Measurements from ENCODE around the gene PPP6R2. TPM values are rescaled to one million over a fixed set of nuclear protein-coding genes. Genes with fewer than 3 reads are reported as not detected.
A peak's percentile ranks its signal among the peaks of the same experiment; 100 is the strongest.

Gene PPP6R2, protein sequence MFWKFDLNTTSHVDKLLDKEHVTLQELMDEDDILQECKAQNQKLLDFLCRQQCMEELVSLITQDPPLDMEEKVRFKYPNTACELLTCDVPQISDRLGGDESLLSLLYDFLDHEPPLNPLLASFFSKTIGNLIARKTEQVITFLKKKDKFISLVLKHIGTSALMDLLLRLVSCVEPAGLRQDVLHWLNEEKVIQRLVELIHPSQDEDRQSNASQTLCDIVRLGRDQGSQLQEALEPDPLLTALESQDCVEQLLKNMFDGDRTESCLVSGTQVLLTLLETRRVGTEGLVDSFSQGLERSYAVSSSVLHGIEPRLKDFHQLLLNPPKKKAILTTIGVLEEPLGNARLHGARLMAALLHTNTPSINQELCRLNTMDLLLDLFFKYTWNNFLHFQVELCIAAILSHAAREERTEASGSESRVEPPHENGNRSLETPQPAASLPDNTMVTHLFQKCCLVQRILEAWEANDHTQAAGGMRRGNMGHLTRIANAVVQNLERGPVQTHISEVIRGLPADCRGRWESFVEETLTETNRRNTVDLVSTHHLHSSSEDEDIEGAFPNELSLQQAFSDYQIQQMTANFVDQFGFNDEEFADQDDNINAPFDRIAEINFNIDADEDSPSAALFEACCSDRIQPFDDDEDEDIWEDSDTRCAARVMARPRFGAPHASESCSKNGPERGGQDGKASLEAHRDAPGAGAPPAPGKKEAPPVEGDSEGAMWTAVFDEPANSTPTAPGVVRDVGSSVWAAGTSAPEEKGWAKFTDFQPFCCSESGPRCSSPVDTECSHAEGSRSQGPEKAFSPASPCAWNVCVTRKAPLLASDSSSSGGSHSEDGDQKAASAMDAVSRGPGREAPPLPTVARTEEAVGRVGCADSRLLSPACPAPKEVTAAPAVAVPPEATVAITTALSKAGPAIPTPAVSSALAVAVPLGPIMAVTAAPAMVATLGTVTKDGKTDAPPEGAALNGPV
- 61.3 TPM for total RNA-seq (2021; ENCODE audit: unreplicated experiment)
- polyA plus RNA-seq (2012): 52.7 and 53.5 TPM in 2 replicates
- Bru-seq, nascent RNA: percentile 73 among the genes with signal in this experiment
- percentile 77 among the genes with signal in this experiment for BruChase-seq, experiment 1, labeled RNA remaining after a 6-hour chase
- BruChase-seq, experiment 2, labeled RNA remaining after a 2-hour chase: percentile 73 among the genes with signal in this experiment
- long read RNA-seq, full-length matches to known transcripts: 44 of 132 reads
- long read RNA-seq, partial matches to known transcripts: 39 of 132 reads
- long read RNA-seq, other reads (novel, unspliced or antisense): 49 of 132 reads

DNA sequence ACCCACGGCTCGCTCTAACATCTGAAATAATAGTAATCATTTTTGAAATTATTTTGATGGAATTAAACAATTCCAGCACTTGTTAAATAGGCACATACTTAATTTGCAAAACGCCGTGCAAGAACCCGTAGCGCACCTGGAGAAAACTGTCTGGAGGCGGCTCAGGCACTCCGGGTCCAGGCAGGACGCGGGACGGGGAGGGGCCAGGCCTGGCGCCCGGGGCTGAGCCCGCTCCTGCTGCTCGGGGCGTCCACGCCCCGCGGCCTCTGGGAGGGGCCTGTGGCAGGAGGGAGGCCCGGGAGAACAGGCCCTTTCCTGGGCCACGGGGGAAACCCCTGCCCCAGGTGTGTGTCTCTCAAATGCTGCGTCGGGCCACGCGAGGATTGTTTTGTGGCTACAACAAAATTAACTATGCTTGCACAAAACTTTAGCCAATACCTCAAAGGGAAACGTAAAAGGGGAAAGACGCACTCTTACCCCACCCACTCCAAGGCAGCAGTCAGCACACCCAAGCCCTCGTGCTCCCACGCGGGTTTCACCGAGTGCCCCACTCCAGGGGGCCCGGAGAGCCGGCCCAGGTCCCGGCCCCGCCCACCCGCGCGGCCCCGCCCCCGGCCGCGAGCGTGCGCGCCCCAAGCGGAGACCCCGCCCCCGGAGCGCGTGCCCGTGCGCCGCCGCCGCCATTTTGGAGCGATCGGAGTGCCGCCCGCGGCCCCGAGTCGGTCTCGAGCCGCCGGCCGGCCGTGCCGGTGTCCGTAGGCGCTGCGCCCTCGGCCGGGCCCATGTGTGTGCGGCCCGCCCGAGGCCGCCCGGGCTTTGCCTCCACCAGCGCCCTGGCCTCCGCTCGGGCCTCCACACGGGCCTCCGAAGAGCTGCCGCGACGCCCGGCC lies at the start of gene PPP6R2:
Gene PPP6R2, plus strand, starts transcription at position 677 of the 890 bp plus-strand sequence. CDS start 50,582 bp downstream, outside the sequence.
- ChIA-PET RAD21 (ENCODE audit: low non-redundant PET in 1 of 2, low total read pairs in 2 of 2, uncharacterized antibody in 2 of 2, unreplicated experiment in 2 of 2) (interaction anchor here (1.1 to 1.4 kb wide), 2 partner anchors 80 to 90 kb away, joined by 4 to 5 read pairs; no protein-coding TSS in a partner anchor), CTCF (interaction anchor here (0.7 to 2.7 kb wide), 9 partner anchors 12 to 91 kb away, joined by 3 to 17 read pairs (median 4); partner anchors contain the start of gene HDAC10), POLR2A (no interaction called here)
- DNase-seq (ENCODE audit: low read depth, low spot score) (no peak), ATAC-seq (peak; percentile 92)
- Histone ChIP-seq H3K4me2 (ENCODE audit: low read length) (peak within 1 kb of the TSS; percentile 93), H3K27ac (ENCODE audit: low read depth, low read length) (peak within 1 kb of the TSS; percentile 87), H3K79me2 (ENCODE audit: insufficient read depth, low read length) (peaks cover 24% of the 10 kb centered on the region), H3K27me3 (ENCODE audit: insufficient read depth, low read length) (no peaks in the 10 kb centered on the region), H3K9ac (ENCODE audit: low read length) (peak within 1 kb of the TSS; percentile 90), H3K4me3 (replicated peaks in 1 of 2; ENCODE audit: low read depth in 1 of 2, low read length in 2 of 2) (peak within 1 kb of the TSS; percentile 57 to 73), H4K20me1 (ENCODE audit: insufficient read depth) (no peaks in the 10 kb centered on the region), H3K9me2 (ENCODE audit: insufficient read depth) (no peaks in the 10 kb centered on the region), H2AFZ (ENCODE audit: low read depth, low read length, poor library complexity, severe bottlenecking) (no peak within 1 kb of the TSS), H3K9me3 (ENCODE audit: control insufficient read depth in 1 of 2, insufficient read depth in 1 of 2, low read depth in 1 of 2, low read length in 2 of 2) (peaks cover 0 to 16% of the 10 kb centered on the region in 2 experiments; a peak in 1 of 4 replicates), H3K4me1 (ENCODE audit: control insufficient read depth in 1 of 2, insufficient read depth in 2 of 2, low read length in 2 of 2) (peaks cover 4 to 12% of the 10 kb centered on the region in 2 experiments), H3K36me3 (ENCODE audit: control insufficient read depth in 1 of 2, insufficient read depth in 2 of 2, low read length in 2 of 2) (no peaks in the 10 kb centered on the region; a peak in 1 of 4 replicates)
- BruUV-seq (replicated peaks): TSS peak; percentile 72
- intact Hi-C loops (cut with micrococcal nuclease): loop anchor here (1.0 kb wide), 3 partner anchors 69 to 102 kb away; no protein-coding TSS in a partner anchor
- TF ChIP-seq, protein P1, sequence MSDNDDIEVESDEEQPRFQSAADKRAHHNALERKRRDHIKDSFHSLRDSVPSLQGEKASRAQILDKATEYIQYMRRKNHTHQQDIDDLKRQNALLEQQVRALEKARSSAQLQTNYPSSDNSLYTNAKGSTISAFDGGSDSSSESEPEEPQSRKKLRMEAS (IDR thresholded peaks at IDR 0.05): peak; percentile 66
- TF ChIP-seq CBX3 (IDR thresholded peaks at IDR 0.05; ENCODE audit: low read depth) (0 out of 2 replicates have a peak, but pooled peaks have one; percentile 9), POLR2AphosphoS5 (IDR thresholded peaks at IDR 0.05; ENCODE audit: low read depth, low read length) (peak; percentile 86), TCF7L2 (IDR thresholded peaks at IDR 0.05; ENCODE audit: borderline replicate concordance, extremely low read depth, insufficient read depth, insufficient read length) (no peak), SP1 (IDR thresholded peaks at IDR 0.05; ENCODE audit: low read depth) (no peak), CEBPB (IDR thresholded peaks at IDR 0.05; ENCODE audit: low read depth) (no peak), EZH2 (IDR thresholded peaks at IDR 0.05) (no peak), ELF1 (IDR thresholded peaks at IDR 0.05; ENCODE audit: borderline replicate concordance, low read depth) (no peak), ZNF274 (IDR thresholded peaks at IDR 0.05; ENCODE audit: low read depth, low read length) (no peak), RAD21 (IDR thresholded peaks at IDR 0.05; ENCODE audit: low read depth) (no peak), FOSL1 (IDR thresholded peaks at IDR 0.05; ENCODE audit: low read depth) (no peak), EGR1 (IDR thresholded peaks at IDR 0.05; ENCODE audit: low read depth) (no peak), SRF (IDR thresholded peaks at IDR 0.05; ENCODE audit: low read depth) (no peak), ZFX (IDR thresholded peaks at IDR 0.05) (peak; percentile 68; the same call in 1 of the 2 replicates), EZH2phosphoT487 (IDR thresholded peaks at IDR 0.05; ENCODE audit: borderline replicate concordance) (no peak)
- TF ChIP-seq, protein P2, sequence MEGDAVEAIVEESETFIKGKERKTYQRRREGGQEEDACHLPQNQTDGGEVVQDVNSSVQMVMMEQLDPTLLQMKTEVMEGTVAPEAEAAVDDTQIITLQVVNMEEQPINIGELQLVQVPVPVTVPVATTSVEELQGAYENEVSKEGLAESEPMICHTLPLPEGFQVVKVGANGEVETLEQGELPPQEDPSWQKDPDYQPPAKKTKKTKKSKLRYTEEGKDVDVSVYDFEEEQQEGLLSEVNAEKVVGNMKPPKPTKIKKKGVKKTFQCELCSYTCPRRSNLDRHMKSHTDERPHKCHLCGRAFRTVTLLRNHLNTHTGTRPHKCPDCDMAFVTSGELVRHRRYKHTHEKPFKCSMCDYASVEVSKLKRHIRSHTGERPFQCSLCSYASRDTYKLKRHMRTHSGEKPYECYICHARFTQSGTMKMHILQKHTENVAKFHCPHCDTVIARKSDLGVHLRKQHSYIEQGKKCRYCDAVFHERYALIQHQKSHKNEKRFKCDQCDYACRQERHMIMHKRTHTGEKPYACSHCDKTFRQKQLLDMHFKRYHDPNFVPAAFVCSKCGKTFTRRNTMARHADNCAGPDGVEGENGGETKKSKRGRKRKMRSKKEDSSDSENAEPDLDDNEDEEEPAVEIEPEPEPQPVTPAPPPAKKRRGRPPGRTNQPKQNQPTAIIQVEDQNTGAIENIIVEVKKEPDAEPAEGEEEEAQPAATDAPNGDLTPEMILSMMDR (IDR thresholded peaks at IDR 0.05 in 2 of 3, conservative IDR thresholded peaks at IDR 0.05 in 1 of 3; ENCODE audit: borderline replicate concordance in 1 of 3, insufficient read depth in 1 of 3, low read depth in 2 of 3, low read length in 2 of 3): no peak
- TF ChIP-seq, protein P3, sequence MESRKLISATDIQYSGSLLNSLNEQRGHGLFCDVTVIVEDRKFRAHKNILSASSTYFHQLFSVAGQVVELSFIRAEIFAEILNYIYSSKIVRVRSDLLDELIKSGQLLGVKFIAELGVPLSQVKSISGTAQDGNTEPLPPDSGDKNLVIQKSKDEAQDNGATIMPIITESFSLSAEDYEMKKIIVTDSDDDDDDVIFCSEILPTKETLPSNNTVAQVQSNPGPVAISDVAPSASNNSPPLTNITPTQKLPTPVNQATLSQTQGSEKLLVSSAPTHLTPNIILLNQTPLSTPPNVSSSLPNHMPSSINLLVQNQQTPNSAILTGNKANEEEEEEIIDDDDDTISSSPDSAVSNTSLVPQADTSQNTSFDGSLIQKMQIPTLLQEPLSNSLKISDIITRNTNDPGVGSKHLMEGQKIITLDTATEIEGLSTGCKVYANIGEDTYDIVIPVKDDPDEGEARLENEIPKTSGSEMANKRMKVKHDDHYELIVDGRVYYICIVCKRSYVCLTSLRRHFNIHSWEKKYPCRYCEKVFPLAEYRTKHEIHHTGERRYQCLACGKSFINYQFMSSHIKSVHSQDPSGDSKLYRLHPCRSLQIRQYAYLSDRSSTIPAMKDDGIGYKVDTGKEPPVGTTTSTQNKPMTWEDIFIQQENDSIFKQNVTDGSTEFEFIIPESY (IDR thresholded peaks at IDR 0.05; ENCODE audit: extremely low read depth, insufficient replicate concordance, low read length): no peak
